Brain microvascular endothelial cell (primary cell): ENCODE measurements around the gene TPMT.

Source experiments
- DNase-seq: peaks from one replicate; pipeline ENCODE4 v3.0.0-alpha.2; 2020
- H3K27ac ChIP-seq: fragments of 250-450 bp; sonication (Bioruptor Pico); 2 replicates; pipeline ENCODE4 v1.5.1; 2020; ENCODE audit warnings: mild to moderate bottlenecking, moderate library complexity
- H3K27me3 ChIP-seq: fragments of 250-450 bp; sonication (Bioruptor Pico); replicated peaks from 2 replicates; pipeline ENCODE4 v1.5.1; 2020; ENCODE audit warnings: mild to moderate bottlenecking
- H3K36me3 ChIP-seq: fragments of 250-450 bp; sonication (Bioruptor Pico); replicated peaks from 2 replicates; pipeline ENCODE4 v1.5.1; 2020; ENCODE audit warnings: mild to moderate bottlenecking
- H3K4me3 ChIP-seq: 2 replicates; pipeline ENCODE4 v1.5.1; 2011; ENCODE audit warnings: low read depth, mild to moderate bottlenecking, control low read depth, low read length, moderate library complexity
- in situ Hi-C: cut with HindIII; loops from 2 replicates; pipeline ENCODE4 v1.10.0; 2017; ENCODE audit warnings: low sequenced_read_pairs, low pct_ligation_motif_present
- TF ChIP-seq, protein P1 (sequence below): IDR thresholded peaks from 2 replicates; pipeline ENCODE4 v1.5.1; 2011; ENCODE audit warnings: low read depth, mild to moderate bottlenecking, moderate library complexity, low read length, control low read depth, inconsistent platforms; ENCODE audit errors: missing control alignments

TPMT gene

DNA sequence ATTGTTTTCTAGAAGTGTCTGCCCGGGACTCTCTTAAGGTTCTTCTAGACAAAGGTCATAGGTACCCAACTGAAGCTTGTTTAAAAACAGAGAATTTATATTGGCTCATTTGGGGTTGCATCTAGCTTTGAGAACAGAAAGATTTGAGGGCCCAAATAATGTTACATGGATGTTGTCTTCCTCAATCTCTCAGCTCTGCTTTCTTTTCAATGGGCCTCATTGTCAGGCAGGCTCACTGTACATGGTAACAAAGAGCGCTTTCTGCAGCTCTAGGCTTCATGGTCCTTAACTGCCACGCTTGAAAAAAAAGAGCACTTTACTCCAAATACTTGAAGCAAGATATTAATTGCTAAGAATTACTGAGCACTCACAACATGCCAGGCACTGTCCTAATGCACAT lies 54.6 kb downstream of the TPMT start:
- no peaks in the 10 kb centered on the region for H3K27me3 ChIP-seq
- TF ChIP-seq, protein P1, sequence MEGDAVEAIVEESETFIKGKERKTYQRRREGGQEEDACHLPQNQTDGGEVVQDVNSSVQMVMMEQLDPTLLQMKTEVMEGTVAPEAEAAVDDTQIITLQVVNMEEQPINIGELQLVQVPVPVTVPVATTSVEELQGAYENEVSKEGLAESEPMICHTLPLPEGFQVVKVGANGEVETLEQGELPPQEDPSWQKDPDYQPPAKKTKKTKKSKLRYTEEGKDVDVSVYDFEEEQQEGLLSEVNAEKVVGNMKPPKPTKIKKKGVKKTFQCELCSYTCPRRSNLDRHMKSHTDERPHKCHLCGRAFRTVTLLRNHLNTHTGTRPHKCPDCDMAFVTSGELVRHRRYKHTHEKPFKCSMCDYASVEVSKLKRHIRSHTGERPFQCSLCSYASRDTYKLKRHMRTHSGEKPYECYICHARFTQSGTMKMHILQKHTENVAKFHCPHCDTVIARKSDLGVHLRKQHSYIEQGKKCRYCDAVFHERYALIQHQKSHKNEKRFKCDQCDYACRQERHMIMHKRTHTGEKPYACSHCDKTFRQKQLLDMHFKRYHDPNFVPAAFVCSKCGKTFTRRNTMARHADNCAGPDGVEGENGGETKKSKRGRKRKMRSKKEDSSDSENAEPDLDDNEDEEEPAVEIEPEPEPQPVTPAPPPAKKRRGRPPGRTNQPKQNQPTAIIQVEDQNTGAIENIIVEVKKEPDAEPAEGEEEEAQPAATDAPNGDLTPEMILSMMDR = no peak
- no peak overlapping the region for H3K4me3 ChIP-seq
- no peaks in the 10 kb centered on the region for H3K36me3 ChIP-seq
- in situ Hi-C loops = no loop called here
- H3K27ac ChIP-seq = no peak overlapping the region
- DNase-seq = no peak

DNA sequence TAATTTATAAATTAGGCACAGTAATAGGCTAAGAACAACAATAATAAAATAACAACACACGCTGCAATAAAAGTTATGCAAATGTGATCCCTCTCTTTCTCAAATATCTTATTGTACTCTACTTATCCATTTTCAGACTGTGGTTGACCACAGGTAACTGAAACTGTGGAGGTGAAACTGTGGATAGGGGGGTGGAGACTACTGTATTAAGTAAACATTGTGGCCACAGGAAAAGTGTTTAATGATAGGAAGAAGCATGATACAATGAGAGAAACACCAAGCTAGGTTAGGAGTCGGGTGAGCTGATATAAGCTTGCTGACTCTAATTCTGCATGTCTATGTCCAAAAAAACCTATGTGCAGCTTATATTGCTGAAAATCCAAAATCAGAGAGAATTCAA lies 55.4 kb downstream of the TPMT start:
- in situ Hi-C loops = no loop called here
- TF ChIP-seq, protein P1 = no peak
- H3K4me3 ChIP-seq = no peak overlapping the region
- H3K27ac ChIP-seq = no peak overlapping the region
- DNase-seq = no peak
- H3K36me3 ChIP-seq = no peaks in the 10 kb centered on the region
- H3K27me3 ChIP-seq = no peaks in the 10 kb centered on the region

DNA sequence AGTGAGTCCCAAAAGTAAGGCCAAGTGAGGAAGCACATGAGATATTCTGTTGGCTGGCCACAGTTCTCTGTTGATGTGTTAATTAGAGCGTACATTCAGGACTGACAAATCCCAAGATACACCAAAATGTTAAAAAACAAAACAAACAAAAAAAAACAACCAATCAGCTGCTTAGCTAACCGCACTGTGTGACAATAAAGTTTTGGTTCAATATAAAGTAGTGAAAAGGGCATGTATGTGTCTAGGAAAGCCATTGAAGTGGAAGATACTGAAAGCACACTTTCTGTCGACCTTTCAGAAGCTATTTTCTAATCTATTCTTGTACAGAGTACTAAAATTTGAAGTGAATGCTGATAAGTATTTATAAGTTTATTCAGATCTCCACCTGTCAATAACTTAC lies 58.5 kb downstream of the TPMT start:
- no peak overlapping the region for H3K4me3 ChIP-seq
- no peak for DNase-seq
- H3K36me3 ChIP-seq = no peaks in the 10 kb centered on the region
- in situ Hi-C loops = no loop called here
- no peaks in the 10 kb centered on the region for H3K27me3 ChIP-seq
- no peak overlapping the region for H3K27ac ChIP-seq
- TF ChIP-seq, protein P1 = no peak

DNA sequence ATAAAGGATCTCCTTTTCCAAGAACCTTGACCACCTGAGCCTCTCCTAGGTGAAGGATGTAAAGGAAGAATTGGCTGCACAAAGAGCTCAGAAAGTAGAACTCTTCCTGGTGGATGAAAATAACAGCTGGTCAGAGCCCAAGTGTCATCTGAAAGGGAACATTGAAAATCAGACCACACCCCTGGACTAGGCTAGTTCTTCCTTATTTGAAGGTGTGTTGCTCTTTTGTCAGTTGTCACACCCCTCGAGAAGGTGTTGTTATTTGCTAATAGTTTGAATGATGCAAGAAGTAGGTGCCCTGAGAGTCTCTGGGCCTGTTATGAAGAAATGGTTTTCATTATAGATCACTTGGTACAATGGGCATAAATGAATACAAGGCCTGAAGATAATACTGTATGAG lies 63.5 kb downstream of the TPMT start:
- no peaks in the 10 kb centered on the region for H3K27me3 ChIP-seq
- in situ Hi-C loops = no loop called here
- no peak overlapping the region for H3K27ac ChIP-seq
- DNase-seq = no peak
- TF ChIP-seq, protein P1 = no peak
- H3K4me3 ChIP-seq = no peak overlapping the region
- no peaks in the 10 kb centered on the region for H3K36me3 ChIP-seq

DNA sequence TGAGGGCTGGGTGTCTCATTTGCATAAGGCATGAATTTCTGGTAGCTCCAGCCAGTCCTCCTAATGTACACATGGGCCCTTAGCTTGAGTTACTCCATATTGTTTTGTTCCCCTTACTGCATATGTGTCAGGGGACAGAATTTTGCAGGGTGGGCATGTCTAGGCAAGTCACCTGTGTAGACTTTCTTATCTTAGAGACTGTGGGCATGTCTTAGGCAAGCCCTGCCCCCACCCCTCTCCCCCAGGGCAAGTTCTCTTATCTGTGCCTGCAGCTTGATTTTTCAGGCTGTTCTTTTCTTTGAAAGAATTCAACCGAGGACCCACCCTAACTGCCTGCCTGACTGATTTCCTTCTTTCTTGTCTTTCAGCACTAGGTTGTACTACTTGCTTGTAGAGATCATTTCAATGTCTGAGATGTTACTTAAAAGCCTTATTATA lies 64.5 kb downstream of the TPMT start:
- no peak overlapping the region for H3K27ac ChIP-seq
- H3K27me3 ChIP-seq = no peaks in the 10 kb centered on the region
- no peak overlapping the region for H3K4me3 ChIP-seq
- DNase-seq = no peak
- no peaks in the 10 kb centered on the region for H3K36me3 ChIP-seq
- TF ChIP-seq, protein P1 = no peak
- in situ Hi-C loops = no loop called here

DNA sequence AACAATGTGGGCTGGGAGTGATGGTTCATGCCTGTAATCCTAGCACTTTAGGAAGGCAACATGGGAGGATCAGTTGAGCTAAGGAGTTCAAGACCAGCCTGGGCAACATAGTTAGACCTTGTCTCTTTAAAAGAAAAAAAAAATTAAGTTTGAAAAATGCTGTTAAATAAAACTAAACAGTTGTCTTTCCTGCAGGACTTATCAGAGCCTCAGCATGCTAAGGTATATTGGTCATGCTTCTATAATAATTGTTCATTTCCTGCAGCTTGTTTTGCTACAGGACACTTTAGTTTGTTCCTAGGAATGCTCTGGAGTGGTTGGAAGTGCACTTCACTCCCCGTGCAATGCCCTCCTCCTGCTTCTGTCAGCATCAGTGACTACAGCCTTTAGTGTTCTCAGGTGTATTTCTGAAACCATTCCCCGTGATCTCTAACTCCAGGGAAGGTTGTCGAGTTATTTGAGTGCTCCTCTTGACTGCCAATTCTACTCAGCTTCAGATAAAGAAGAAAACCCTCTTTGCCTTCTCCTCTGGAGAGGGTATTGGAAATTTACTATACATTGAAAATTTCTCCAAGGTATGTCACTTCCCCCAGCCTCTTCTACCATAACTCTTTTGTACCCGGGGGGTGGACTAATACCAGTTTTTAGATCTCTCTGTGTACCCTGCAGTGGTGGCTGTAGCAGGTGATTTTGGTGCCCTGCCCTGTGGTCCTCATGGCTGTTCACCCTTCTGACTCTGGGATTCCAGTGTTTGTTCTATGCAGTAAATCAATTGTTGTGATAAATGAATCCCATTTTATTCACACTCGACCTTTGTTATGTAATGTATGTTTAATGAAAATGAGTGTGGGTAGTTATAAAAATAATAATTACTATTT lies 66.2 kb downstream of the TPMT start:
- TF ChIP-seq, protein P1 = no peak
- Histone ChIP-seq H3K27me3 (no peaks in the 10 kb centered on the region), H3K27ac (no peak overlapping the region), H3K36me3 (no peaks in the 10 kb centered on the region), H3K4me3 (no peak overlapping the region)
- DNase-seq = no peak
- in situ Hi-C loops = no loop called here
